Mesangial cell (primary cell): Measurements from ENCODE around the gene YLPM1. TPM values are rescaled to one million over a fixed set of nuclear protein-coding genes. Genes with fewer than 3 reads are reported as not detected.

Experiments
- total RNA-seq: library from RNA; depleted of rRNA; stranded (reverse); fragments of >200 nt; gene quantifications from 2 replicates; pipeline ENCODE4 v1.2.3, GENCODE V29; 2015

Gene YLPM1
- total RNA-seq, result 16.3 and 22.8 TPM in 2 replicates

GRCh38 chr14:74762917-74763802, at the start of gene YLPM1:
Gene YLPM1, plus strand, starts transcription at chr14:74763316. Its CDS starts 174 bp downstream, at chr14:74763490.

GRCh38 chr14:74875941-74876913, 113.1 kb downstream of the YLPM1 start, which contains the start of gene PROX2:
Gene PROX2, minus strand, starts transcription at chr14:74876145. Its CDS starts 12,311 bp downstream, at chr14:74863834.

GRCh38 chr14:74881431-74882102, 118.5 kb downstream of the YLPM1 start, which contains the start of gene DLST:
Gene DLST, plus strand, starts transcription at chr14:74881916. Its CDS starts 38 bp downstream, at chr14:74881954.

Other genes starting within 250 kb of the YLPM1 start
- gene LTBP2, start 151.1 kb upstream of the YLPM1 start, total RNA-seq, result 153 and 170 TPM in 2 replicates
- gene AREL1, start 50.2 kb upstream of the YLPM1 start, total RNA-seq, result 30.0 and 34.5 TPM in 2 replicates
- gene FCF1, start 50.2 kb upstream of the YLPM1 start, total RNA-seq, result 23.8 and 41.7 TPM in 2 replicates
- not detected in 2 replicates for gene PROX2, start 112.8 kb downstream of the YLPM1 start, total RNA-seq
- 76.7 and 80.2 TPM in 2 replicates for gene DLST, start 118.6 kb downstream of the YLPM1 start, total RNA-seq
- gene RPS6KL1, start 159.9 kb downstream of the YLPM1 start, total RNA-seq, result 3.7 and 4.6 TPM in 2 replicates
- gene PGF, start 192.3 kb downstream of the YLPM1 start, total RNA-seq, result 1.8 and 2.8 TPM in 2 replicates
- gene EIF2B2, start 239.6 kb downstream of the YLPM1 start, total RNA-seq, result 49.1 and 67.3 TPM in 2 replicates